ENCODE measurements around the gene PAQR3.

PAQR3 gene

DNA sequence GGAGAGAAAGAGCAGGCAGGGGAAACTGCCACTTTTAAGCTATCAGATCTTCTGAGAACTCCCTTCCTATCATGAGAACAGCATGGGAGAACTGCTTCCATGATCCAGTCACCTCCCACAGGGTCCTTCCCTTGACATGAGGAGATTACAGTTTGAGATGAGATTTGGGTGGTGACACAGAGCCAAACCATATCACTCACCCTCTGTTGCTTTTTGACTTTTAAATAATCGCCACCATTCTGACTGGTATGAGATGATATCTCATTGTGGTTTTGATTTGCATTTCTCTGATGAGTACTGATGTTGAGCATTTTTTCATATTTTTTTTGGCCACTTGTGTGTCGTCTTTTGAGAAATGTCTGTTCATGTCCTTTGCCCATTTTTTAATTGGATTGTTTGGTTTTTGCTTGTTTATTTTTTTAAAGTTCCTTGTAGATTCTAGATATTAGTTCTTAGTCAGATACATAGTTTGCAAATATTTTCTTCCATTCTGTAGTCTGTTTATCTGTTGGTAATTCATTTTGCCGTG is 6.5 kb upstream of the PAQR3 start:
- FAIRE-seq, result no peak
- TF ChIP-seq, protein P1, sequence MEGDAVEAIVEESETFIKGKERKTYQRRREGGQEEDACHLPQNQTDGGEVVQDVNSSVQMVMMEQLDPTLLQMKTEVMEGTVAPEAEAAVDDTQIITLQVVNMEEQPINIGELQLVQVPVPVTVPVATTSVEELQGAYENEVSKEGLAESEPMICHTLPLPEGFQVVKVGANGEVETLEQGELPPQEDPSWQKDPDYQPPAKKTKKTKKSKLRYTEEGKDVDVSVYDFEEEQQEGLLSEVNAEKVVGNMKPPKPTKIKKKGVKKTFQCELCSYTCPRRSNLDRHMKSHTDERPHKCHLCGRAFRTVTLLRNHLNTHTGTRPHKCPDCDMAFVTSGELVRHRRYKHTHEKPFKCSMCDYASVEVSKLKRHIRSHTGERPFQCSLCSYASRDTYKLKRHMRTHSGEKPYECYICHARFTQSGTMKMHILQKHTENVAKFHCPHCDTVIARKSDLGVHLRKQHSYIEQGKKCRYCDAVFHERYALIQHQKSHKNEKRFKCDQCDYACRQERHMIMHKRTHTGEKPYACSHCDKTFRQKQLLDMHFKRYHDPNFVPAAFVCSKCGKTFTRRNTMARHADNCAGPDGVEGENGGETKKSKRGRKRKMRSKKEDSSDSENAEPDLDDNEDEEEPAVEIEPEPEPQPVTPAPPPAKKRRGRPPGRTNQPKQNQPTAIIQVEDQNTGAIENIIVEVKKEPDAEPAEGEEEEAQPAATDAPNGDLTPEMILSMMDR (IDR thresholded peaks at IDR 0.05; ENCODE audit: insufficient read depth, missing control alignments), result no peak
- DNase-seq (ENCODE audit: insufficient read length, low spot score), result no peak

DNA sequence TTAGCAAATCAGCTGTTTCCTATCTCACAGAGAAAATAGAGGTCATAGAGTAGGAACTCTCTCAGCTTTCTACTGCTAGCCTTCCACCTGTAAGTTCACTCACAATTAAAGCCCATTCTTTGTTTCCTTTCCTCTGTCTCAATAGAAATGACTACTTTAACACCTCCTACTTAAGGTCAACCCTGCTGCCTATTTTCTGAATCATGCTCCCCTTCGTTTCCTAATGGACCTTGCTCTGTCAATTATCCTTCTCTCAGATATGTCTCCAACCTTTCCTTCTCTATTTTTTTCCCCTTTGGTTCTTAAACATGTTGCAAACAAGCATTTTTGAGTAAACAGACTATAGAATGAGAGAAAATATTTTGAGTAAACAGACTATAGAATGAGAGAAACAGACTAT is 5.1 kb upstream of the PAQR3 start:
- TF ChIP-seq, protein P1 (IDR thresholded peaks at IDR 0.05; ENCODE audit: insufficient read depth, missing control alignments), result no peak
- no peak for FAIRE-seq
- DNase-seq (ENCODE audit: insufficient read length, low spot score), result no peak

DNA sequence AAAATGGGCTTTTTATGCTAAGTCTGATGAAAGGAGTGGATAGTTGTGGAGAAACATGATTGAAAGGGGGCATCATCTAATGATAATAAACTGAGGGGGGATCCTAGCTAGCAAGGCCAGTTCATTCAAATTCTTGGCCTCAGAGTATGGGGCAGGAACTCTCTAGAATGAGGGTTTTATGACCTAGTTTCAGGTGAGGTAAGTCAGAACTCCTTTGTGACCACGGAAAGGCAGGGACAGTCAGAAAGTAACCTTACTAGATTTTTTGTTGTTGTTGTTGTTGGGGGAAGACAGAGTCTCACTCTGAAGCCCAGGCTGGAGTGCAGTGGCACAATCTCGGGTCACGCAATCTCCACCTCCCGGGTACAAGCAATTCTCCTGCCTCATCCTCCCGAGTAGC is 1.5 kb upstream of the PAQR3 start:
- no peak for FAIRE-seq
- TF ChIP-seq, protein P1 (IDR thresholded peaks at IDR 0.05; ENCODE audit: insufficient read depth, missing control alignments), result no peak
- DNase-seq (ENCODE audit: insufficient read length, low spot score), result no peak

DNA sequence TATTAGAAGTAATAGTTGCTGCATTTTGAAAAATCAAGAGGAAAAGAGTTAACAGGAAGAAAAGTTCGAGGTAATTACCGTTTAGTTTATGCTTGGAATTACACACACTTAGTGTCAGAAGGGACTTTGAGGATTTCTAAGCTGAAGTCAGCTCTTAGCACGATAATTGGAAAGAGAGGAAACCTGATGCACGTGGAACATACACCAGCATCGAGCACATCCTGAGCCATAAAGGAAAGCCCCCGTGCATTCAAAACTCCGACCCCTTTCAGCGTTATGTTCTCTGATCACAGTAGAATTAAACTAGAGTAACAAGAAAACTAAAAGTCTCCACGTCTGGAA is 400 bp upstream of the PAQR3 start:
- FAIRE-seq (no peak), DNase-seq (ENCODE audit: insufficient read length, low spot score) (no peak)
- TF ChIP-seq, protein P1 (IDR thresholded peaks at IDR 0.05; ENCODE audit: insufficient read depth, missing control alignments), result no peak

DNA sequence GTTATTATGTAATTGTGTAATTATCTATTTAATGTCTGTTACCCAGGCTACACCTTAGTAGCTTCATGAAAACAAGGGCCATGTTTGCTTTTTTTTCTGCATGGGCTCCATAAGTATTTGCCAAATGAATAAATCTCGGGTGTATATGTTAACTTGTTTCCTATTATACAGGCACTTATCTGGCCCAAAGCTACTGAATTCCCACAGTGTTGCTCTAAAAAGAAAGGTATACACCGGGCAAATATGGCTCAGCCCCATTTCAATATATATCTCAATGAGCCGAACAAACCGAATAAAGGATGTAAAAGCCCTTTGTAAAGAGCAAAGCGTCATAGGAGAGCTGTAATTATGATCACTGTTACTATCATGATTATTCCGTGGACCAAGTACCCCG is 767 bp downstream of the PAQR3 start:
- no peak for DNase-seq (ENCODE audit: insufficient read length, low spot score)

DNA sequence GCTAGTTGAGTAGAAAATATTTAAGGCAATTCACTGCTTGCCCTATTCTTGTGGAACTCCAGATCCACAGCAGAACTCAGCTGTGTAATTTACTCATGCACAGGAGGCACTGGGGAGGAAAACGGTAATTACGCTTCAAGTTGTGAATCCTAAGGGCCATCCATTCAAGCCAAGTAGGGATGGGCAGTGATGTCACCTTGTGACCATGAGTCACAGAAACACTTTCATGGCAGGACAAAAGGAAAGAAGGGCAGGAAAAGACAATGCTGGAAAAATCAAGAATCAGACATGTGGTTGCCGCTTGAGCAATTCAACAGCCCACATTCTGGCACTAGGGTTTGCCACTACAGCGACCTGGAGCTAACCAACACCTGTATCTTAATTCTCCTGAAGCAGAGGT is 1.4 kb downstream of the PAQR3 start:
- DNase-seq (ENCODE audit: insufficient read length, low spot score), result no peak
- TF ChIP-seq, protein P1 (IDR thresholded peaks at IDR 0.05; ENCODE audit: insufficient read depth, missing control alignments), result no peak
- no peak for FAIRE-seq

More for the DNA sequence above, 767 bp downstream of the PAQR3 start:
- FAIRE-seq, result no peak
- TF ChIP-seq, protein P1 (IDR thresholded peaks at IDR 0.05; ENCODE audit: insufficient read depth, missing control alignments), result no peak

DNA sequence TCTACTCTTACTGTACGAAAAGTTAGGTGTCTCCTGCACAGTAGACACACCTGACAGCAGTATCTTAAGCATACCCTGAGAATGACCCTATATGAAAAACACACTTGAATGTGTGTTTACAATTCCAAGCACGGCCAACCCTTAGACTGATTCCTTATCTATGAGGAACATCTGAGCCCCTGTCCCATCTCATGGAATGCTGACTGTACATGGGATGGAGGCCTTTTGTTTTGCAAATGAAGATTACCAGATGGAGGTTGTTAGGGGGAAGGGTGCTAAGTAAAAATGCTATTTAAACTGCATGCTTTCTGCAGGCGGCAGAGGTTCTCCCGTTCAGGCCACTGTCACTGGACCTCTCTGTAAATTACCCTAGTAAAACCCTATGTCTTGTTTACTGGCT is 2.2 kb downstream of the PAQR3 start:
- TF ChIP-seq, protein P1 (IDR thresholded peaks at IDR 0.05; ENCODE audit: insufficient read depth, missing control alignments), result no peak
- no peak for FAIRE-seq
- DNase-seq (ENCODE audit: insufficient read length, low spot score), result no peak
